HG02852 (cell line): Measurements from ENCODE around the gene MRPS24.
A peak's percentile ranks its signal among the peaks of the same experiment; 100 is the strongest.

Experiments used
- ATAC-seq: cut with Tn5 transposase; IDR thresholded peaks from one replicate; pipeline ENCODE4 v1.9.1; 2021; ENCODE audit warnings: mild to moderate bottlenecking, moderate library complexity; ENCODE audit not compliant: unreplicated experiment

The MRPS24 gene

DNA sequence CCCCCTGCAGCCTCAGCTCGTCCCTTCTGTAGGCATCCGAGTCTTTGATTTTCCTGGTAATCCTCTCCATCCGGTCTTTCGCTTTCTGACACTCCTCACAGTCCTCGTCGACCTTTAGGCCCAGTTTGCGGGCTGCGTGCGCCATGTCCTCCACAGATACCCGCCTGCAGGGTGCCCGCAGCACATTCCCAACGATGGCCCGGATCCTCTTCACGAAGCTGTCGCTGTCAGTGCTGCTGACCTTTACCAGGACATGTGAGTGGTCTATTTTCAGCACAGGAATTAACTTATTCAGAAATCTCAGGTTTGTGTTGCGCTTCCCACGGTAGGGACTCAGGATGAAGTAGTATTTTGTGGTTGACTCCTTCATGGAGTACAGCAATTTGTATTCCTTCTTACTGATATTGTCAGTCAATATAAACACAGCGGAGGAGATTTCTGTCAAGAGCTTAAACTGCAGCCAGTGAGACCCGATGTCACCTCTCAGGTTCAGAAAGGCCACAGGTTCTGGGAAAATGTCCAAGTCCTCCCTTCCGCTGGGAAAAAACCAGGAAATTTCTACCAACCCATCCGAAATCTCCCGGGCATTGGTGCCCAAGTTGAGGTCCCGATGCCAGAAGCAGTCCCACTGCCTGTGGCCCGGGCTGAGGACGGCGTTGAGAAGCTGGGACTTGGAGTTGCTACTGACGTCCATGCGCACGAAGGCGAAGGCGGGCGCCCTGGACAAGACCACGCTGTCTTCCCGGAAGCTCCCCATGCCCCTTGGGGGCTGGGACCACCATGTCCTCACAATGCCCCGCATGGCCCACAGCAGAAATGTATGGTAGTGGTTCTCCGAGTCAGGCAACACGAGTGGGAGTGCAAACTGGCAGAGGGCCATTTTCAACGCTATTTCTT, 8.9 kb upstream of the MRPS24 start:
- no peak for ATAC-seq

DNA sequence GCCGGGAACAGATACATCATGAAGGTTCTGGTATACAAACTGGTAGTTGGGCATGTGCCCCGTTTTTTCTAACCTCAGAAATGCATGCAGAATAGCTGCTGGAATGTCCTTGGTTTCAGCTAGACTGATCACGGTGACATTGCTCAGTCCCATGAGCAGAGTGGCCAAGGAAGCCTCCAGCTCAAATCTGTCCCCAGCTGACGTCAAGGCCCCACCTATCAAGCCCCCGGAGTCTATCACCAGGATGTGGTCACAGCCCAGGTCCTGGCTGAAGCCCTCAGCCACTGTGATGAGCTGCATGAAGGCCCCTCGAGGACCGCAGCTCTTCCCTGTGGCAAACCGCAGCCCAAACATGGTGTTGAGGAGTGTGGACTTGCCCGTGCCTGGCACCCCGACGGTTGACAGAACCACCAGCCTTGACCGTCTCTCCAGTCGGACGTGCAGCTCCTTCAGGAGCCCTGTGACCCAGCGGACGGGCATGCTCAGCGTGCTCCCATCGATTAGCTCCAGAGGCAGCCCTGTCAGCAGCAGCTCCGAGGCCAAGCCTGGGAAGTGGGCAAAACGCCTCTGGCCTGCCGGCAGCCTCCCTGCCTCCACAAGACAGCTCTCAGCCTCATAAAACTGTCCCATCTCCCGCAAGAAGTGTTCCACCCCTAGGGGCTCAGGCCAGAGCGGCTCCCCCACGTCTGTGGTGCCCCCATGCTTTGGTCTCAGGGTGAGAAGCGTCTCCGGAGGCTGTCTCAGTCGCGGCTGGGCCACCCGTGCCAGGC, 7.8 kb upstream of the MRPS24 start:
- no peak for ATAC-seq

- no peak for ATAC-seq
These were observed 6.9 kb upstream of the MRPS24 start for GRCh38 chr7:43876241-43876640.

DNA sequence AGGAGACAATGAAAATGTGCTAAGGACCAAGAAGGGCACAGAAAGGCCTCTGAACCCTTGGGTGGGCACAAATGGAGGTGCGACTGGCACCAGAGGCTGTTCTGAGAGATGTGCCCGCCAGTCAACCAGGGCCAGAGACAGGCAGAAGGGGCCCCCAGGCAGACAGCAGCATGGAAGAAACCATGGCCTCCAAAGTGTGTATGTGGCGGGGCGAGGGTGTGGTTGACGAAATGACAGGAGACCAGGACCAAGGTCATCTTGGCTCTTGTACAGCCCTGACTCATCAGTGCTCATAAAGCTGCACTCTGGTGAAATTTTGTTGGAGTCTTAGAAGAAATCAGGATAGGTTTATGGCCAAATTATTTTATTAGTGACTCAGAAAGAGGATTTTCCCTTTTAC, 4.0 kb upstream of the MRPS24 start:
- ATAC-seq = no peak

DNA sequence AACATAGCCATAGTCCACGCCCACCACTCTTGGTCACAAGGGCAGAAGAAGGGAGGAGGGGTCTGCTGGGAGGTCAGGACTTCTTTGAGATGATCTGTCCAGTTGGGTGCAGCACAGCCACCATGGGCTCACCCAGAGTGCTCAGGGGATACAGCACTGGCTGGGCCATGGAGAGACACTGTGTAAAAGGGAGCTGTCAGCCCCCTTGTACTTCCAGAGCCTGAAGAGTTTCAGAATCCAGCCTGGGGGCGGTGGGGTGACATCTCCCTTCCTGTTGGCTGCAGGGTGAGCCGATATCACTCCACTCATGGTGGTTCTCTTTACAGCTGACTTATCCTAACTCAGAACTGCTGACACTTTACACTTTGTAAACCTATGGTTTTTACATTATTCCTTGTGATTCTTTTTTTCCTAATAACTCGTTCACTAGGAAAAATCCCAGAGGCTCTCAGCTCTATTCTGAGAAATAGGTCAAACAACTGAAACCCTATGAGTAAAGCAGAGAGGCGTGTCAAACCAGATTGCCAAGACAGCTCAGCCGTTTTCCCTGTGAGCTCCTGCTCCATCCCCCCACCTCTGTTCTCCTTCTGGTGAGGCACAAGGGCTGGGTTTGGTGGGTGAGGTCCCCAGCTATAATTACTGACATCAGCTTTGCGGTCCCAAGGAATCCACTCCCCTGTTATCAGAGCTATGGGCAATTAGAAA, 3.2 kb upstream of the MRPS24 start:
- ATAC-seq = no peak

- ATAC-seq = no peak
These were observed 1.7 kb upstream of the MRPS24 start for GRCh38 chr7:43871064-43871463.

DNA sequence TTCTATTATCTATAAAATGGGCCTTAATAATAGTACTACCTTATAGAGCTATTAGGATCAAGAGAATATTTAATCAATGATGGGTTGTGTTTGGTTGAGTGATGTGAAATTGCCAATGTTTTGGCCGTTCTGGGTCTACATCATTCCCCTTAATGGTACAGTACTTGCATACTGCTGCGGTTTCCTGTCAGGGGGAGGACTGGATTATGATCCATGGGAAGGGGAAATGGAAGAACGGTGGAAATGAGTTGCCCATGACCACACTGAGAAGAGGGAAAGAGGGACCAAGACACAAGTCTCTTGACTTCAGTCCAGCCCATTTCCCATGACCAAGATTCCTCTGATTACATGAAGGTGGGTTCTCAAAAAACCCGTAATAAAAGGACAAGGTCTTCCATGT, 999 bp upstream of the MRPS24 start:
- ATAC-seq = no peak

DNA sequence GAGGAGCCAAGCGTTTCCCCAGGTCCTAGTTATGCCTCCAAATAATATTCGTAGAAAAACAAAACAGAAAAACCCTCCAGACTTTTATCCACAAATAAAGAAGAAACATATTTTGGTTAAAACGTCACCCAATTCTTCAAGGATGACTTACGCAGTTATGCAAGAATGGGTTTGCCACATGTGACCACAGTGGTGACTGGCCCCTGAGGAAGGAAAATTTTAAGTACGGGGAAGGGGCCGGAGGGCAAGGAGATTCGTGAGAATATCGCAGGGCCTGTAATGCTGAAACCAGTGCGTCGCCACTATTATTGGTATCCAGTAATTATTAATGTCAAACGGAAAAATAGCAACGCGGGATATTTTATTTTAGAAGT, 537 bp upstream of the MRPS24 start:
- peak; percentile 12 for ATAC-seq

DNA sequence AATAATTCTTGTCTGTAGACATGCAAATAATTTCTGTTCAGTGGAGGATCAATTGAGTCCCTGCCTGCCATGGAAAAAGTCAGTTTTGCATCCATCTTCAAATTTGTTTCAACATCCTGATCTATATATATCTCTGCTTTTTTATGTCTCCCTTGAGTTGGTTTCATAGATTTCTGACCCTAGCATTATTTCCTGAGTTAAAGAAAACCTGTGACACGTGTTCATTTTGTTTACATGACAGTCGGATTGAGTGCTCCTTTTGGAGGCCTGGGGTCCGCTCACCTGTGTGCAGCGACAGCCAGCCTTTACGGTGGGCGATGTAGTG, 674 bp downstream of the MRPS24 start:
- ATAC-seq = no peak

DNA sequence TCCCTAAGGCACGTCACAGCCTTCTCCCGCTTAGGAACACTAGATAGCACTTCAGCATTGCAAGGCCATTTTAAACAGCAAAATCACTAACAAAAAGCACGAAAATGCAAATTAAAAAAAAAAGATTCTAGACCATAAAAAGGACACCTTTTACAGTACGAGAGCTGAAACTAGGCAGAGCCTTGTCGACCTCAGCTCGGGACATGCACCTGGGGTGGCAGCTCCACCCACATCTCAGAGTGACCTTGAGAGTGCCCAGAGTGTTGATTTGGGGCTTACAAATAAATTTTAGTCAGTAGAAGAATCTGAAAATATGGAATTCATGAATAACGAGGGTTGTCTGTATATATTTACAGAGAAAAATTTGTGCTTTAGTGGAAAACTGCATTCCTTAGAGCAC, 1.1 kb downstream of the MRPS24 start:
- ATAC-seq = no peak

- no peak for ATAC-seq
These were observed 4.0 kb downstream of the MRPS24 start for GRCh38 chr7:43865277-43865676.

DNA sequence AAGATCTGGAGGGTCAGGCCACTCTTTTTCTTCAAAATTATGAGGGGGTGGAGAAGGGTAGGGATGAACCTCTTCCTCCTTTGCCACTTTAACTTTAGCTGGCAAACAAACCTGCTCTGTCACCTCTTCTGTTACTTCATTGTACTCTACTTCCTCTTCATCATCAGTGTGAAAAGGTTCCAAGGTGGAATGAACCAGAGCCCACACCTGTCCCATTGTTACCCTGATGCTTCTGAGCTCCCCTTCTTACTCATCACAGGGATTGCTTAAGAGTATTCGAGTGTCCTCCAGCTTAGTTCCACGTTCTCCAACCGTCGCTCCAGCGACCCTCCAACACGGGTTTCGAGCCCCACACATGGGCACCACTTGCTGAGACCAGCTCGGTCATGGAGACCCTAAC, 5.2 kb downstream of the MRPS24 start:
- no peak for ATAC-seq

GRCh38 chr7:43856996-43857395, 12.3 kb downstream of the MRPS24 start:
- ATAC-seq = no peak

DNA sequence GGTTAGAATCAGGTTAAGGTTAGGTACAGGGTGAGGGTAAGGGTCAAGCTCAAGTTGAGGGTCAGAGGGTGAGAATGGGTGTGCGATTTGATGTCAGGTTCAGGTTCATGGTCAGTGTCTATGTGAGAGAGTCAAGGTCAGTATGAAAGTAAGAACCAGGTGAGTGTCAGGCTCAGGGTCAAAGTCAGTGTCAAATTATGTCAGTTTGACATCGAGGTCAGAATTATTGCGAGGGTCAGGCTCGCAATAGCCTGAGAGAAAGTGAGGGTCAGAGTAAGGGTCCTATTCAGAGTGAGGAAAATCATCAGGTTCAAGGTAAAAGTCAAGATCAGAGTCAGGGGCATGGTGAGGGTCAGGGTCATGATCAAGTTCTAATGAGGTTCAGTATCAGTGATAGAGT, 13.0 kb downstream of the MRPS24 start:
- ATAC-seq = no peak

DNA sequence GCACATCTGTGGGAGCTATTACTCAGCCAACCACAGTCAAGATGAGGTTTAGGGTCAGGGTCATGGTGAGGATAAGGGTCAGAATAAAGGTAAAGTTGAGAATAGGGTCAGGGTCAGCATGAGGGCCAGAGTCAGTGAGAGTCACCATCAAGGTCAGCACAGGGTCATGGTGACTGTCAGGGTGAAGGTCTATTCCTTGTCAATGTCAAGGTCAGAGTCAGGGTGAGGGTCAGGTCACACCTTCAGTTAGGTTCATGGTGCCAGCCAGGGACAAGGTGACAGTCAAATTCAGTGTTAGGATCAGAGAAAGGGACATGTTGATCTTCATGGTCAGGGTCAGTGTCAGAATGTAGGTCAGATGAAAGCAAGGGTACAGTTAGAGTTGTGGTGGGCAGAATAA, 14.1 kb downstream of the MRPS24 start:
- no peak for ATAC-seq

GRCh38 chr7:43851805-43852204, 17.5 kb downstream of the MRPS24 start:
- no peak for ATAC-seq

- no peak for ATAC-seq
These were observed 18.8 kb downstream of the MRPS24 start for GRCh38 chr7:43850348-43851116.

- ATAC-seq = no peak
These were observed 20.3 kb downstream of the MRPS24 start for GRCh38 chr7:43849047-43849446.

DNA sequence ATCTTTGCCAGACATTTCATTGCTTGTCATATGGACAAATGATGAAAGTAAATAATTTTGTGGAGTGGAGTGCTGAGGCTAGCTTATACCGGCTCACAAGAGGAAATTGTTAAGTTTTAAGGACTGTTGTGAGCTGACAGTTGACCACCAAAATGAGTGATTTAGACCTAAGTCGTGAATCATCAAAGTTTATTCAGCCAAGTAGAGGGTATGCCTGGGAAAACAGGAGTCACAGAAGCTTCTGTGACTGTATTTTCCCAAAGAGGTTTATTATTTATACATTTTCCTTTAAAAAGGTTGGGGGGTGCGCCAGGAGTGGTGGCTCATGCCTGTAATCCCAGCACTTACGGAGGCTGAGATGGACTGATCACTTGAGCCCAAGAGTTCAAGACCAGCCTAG, 21.8 kb downstream of the MRPS24 start:
- no peak for ATAC-seq

GRCh38 chr7:43844662-43845061, 24.7 kb downstream of the MRPS24 start:
- ATAC-seq = no peak

- ATAC-seq = no peak
These were observed 25.1 kb downstream of the MRPS24 start for GRCh38 chr7:43844257-43844656.
